Measurements from ENCODE around the gene S100PBP.

S100PBP gene

DNA sequence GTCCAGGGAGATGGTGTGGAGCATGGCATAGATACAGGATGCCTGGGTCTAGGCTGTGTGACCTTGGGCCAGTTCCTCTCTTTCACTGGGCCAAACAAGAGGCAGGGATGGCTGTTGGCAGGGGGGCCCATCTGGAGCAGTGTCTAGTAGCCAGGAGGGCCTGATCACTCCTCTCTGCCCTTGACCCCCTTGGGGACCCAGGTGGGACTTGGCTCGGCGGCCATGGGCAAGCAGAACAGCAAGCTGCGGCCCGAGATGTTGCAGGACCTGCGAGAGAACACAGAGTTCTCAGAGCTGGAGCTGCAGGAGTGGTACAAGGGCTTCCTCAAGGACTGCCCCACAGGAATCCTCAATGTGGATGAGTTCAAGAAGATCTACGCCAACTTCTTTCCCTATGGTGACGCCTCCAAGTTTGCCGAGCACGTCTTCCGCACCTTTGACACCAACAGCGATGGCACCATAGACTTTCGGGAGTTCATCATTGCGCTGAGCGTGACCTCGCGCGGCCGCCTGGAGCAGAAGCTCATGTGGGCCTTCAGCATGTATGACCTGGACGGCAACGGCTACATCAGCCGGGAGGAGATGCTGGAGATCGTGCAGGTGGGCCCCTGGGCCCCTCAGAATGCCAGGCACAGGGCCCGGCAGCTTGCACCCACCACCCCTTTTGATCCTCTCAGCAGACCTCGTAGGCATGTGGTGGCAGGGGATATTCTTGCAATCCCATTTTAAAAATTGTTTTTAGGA is 71.4 kb downstream of the S100PBP start:
- DNase-seq = no peak

- no peak for DNase-seq
Measured at GRCh38 chr1:32889731-32890278, 72.4 kb downstream of the S100PBP start.

- no peak for DNase-seq
Measured at GRCh38 chr1:32890516-32891240, 73.2 kb downstream of the S100PBP start.

- no peak for DNase-seq
Measured at GRCh38 chr1:32891241-32891570, 73.8 kb downstream of the S100PBP start.

DNA sequence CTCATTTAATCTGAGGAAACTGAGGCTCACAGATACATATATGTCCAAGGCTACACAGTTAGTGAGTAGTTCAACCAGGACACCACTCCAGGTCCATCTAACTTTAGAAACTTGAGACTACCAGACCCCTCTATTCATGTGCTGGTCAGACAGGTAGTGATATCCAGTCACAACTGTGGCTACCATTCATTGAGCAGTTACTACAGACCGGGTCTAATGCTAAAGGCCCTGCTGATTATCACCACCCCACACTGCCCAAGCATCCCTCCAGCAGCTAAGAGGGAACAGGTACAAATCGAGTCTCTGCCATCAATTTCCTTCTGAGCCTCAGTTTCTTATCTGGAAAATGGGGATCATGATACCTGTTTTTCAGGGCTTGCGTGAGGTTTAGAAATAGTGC is 74.2 kb downstream of the S100PBP start:
- DNase-seq = no peak

DNA sequence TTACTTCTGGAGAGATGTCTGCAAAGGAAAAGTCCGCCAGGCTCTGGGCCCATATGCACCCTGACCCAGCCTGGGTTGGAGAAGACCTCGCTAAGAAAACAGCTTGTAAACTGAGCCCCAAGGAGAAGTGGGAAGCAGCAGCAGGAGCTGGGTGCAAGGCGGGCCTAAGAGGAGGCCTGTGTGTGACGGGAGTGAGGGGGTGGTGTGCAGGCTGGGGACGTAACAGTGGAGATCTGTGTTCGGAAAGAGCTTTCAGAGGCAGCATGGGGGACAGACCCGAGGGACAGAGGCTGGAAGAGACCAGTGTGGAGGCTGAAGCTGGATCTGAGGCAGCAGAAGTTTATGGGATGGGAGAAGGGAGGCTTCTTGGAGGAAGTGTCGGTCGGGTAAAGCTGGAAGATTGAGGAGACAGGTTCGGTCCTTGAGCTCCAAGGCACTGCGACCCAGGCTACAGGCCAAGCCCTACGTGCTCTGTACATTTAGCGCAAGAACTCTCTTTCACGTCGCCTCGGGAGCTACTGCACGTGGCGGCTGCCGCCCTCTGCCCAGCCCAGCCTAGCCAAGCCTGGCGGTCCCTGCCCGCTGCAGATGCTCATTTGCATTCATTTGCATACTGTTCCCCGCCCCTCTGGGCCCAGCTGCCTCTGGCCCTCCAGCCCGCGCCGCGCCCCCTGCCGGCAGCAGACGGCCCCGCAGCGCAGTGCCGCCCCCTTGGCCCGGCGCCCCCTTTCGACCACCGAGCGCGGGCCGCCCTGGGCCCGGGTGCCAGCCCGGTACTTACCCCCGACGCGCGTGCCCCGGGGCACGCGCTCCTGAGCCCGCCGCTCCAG is 75.1 kb downstream of the S100PBP start:
- DNase-seq = peak; percentile 51

- DNase-seq = peak; percentile 66
Measured at GRCh38 chr1:32893198-32894018, 76.0 kb downstream of the S100PBP start.

GRCh38 chr1:32894019-32894600 is 76.7 kb downstream of the S100PBP start:
- no peak for DNase-seq

DNA sequence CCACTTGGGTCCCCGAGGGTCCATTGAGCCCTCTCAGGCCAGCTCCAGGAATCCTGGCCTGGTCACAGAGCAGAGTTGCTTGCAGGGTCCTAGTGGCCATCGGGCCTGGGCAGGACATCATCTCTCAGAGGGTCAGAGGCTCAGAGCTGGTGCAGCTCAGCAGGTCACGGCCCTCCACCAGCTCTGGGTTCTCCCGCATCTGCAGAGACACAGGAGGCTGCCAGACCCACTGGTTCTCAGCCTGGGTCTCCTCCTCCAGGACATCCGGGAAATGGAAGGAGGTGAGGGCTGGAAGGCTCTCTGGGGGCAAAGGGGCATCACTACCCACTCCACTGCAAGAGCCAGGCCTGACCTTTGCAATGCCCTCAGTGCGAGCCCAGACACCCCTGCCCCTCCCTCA is 77.2 kb downstream of the S100PBP start:
- DNase-seq = no peak

GRCh38 chr1:32895325-32896215 is 78.1 kb downstream of the S100PBP start:
- DNase-seq = no peak

DNA sequence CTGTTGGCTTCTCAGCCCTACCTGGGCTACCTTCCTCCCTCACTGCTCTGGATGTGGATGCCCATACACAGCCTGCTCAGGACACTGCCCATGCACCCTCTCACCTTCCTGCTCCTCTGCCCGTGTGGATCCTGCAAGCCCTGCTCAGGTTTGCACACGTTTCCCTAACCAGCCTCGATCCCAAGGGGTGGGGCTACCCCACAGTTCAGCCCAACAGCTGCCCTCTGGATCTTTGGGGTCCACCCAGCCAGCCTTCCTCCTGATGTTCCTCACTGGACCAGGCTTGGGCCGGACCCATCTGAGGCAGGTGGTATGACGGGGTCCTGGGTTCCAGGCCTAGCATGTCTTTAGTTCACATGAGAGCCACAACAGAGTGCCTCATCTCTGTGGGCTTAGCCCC is 79.0 kb downstream of the S100PBP start:
- DNase-seq = no peak

- DNase-seq = no peak
Measured at GRCh38 chr1:32897082-32898049, 79.9 kb downstream of the S100PBP start.

DNA sequence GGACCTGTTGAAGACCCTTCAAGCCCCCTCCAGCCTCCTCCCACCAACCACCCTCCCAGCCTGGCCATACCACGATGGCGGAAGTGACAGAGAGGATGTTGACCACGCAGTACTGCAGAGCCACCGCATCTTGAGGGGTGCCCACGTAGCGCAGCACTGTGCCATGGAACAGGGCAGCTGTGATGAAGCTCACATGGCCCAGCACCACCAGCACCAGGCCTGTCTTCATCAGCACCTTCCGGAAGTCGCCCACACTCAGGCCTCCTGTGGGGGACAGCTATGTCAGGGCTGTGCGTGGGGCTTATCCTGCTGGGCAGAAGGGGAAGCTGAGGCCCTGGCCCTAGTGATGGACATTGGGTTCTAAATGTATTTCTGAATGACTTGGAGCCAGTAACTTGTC is 80.6 kb downstream of the S100PBP start:
- no peak for DNase-seq

DNA sequence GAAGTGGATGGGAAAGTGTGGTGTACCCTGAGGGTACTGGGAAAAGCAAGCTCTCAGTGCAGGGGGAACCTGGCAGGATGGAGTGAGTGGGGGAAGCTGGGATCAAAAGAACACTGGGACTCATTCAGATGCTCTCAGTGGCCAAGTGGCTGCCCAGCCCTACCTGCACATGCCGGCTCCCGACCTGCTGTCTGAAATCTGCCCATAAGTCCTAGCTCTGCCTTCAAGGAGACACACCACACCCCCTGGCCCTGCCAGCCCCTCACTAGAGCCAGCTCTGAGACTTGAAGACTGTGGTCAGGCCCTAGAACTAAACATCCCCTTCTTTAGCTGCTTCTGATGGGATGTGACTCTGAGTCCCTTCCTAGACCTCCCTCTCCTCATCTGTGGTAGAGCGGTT is 81.5 kb downstream of the S100PBP start:
- DNase-seq = no peak

DNA sequence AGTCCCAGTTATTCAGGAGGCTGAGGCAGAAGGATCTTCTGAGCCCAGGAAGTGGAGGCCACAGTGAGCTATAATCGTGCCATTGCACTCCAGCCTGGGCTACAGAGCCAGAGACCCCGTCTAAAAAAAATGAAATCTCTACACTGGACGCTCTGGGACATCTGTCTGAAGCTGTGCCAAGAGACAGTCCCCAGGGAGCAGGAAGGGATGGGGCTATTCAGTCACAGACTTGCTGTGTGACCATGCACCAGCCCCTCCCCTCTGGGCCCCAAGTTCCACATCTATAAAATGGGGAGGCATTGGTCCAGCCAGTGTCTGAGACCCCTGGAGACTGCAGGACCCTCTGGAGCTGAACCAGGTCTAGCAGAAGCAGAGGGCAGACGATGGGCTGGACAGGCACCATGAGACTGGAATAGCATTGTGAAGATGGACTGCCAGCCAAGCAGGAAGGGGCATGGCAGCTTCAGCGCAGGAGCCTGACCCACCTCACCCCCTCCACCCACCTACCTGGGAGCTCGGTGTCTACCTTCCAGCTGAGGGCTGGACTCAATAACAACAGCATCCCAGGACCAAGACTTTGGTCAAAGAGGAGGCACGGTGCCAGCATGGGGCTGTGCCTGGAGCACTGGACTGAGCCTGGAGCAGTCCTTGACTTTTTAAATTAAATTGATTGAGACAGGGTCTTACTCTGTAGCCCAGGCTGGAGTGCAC is 82.3 kb downstream of the S100PBP start:
- DNase-seq = no peak

GRCh38 chr1:32900371-32900955 is 83.0 kb downstream of the S100PBP start:
- no peak for DNase-seq

GRCh38 chr1:32900956-32901822 is 83.7 kb downstream of the S100PBP start, which contains the start of gene TMEM54:
Gene TMEM54, minus strand, starts transcription at chr1:32901389. Its CDS starts 151 bp downstream, at chr1:32901238.
- peak; percentile 38 for DNase-seq
